K562 (cell line): ENCODE results near the gene CSNK1G1. TPM values are rescaled to one million over a fixed set of nuclear protein-coding genes. Genes with fewer than 3 reads are reported as not detected.

Experiments used
- DNMT1 ChIP-seq: fragments of 450-650 bp; IDR thresholded peaks from 2 replicates; pipeline ENCODE4 v1.6.1; 2016; ENCODE audit warnings: antibody characterized with exemption, mild to moderate bottlenecking
- DPF2 ChIP-seq: fragments of 450-650 bp; IDR thresholded peaks from 2 replicates; pipeline ENCODE4 v1.6.1; 2016
- KHSRP ChIP-seq: fragments of 450-650 bp; IDR thresholded peaks from 2 replicates; pipeline ENCODE4 v1.6.1; 2017
- MECOM ChIP-seq: fragments of 250-450 bp; sonication (Bioruptor Pico); IDR thresholded peaks from 2 replicates; pipeline ENCODE4 v1.8.0; 2022; ENCODE audit warnings: inconsistent platforms
- MIER1 ChIP-seq: fragments of 450-650 bp; IDR thresholded peaks from 2 replicates; pipeline ENCODE4 v1.6.1; 2016; ENCODE audit warnings: antibody characterized with exemption, mild to moderate bottlenecking, low read depth
- NCOR1 ChIP-seq: fragments of 450-650 bp; IDR thresholded peaks from 2 replicates; pipeline ENCODE4 v1.6.1; 2016; ENCODE audit warnings: mild to moderate bottlenecking, moderate library complexity
- PHTF2 ChIP-seq: fragments of 250-450 bp; sonication (Bioruptor Pico); IDR thresholded peaks from 2 replicates; pipeline ENCODE4 v1.5.0; 2021; ENCODE audit warnings: mild to moderate bottlenecking
- POLR2B ChIP-seq: fragments of 450-650 bp; IDR thresholded peaks from 2 replicates; pipeline ENCODE4 v1.6.1; 2018; ENCODE audit warnings: low read depth; ENCODE audit not compliant: partially characterized antibody
- RBM15 ChIP-seq: fragments of 200-400 bp; formaldehyde crosslinking; IDR thresholded peaks from 2 replicates; pipeline ENCODE4 v1.6.1; 2018; ENCODE audit warnings: mild to moderate bottlenecking, low read length, moderate library complexity; ENCODE audit not compliant: insufficient read depth
- SMARCA5 ChIP-seq: fragments of 450-650 bp; IDR thresholded peaks from 2 replicates; pipeline ENCODE4 v1.6.1; 2016
- ZNF551 ChIP-seq: fragments of 250-450 bp; sonication (Bioruptor Pico); IDR thresholded peaks from 2 replicates; pipeline ENCODE4 v1.5.0; 2021; ENCODE audit warnings: mild to moderate bottlenecking, moderate library complexity
- ZNF584 ChIP-seq: fragments of 200-800 bp; sonication (Bioruptor generic); IDR thresholded peaks from 2 replicates; pipeline ENCODE4 v1.6.1; 2016; ENCODE audit warnings: low read depth, mild to moderate bottlenecking, missing genetic modification characterization, missing compliant biosample characterization
- ZNF586 ChIP-seq: fragments of 450-650 bp; formaldehyde crosslinking; conservative IDR thresholded peaks from 2 replicates; pipeline ENCODE4 v1.4.0; 2020; ENCODE audit warnings: mild to moderate bottlenecking, moderate library complexity
- ZNF589 ChIP-seq: fragments of 200-800 bp; sonication (Bioruptor generic); IDR thresholded peaks from 2 replicates; pipeline ENCODE4 v1.6.1; 2016; ENCODE audit warnings: low read depth, missing genetic modification characterization, missing compliant biosample characterization
- ZNF764 ChIP-seq: fragments of 250-450 bp; sonication (Bioruptor Pico); IDR thresholded peaks from 2 replicates; pipeline ENCODE4 v1.4.0; 2020; ENCODE audit warnings: low read depth, mild to moderate bottlenecking, moderate library complexity
- ZZZ3 ChIP-seq: fragments of 450-650 bp; IDR thresholded peaks from 2 replicates; pipeline ENCODE4 v1.6.1; 2016; ENCODE audit warnings: antibody characterized with exemption, mild to moderate bottlenecking, moderate library complexity
- polyA plus RNA-seq, 8 experiments: library from polyadenylated mRNA; depleted of rRNA in 4 of 8; stranded (reverse) in 5 of 8; unstranded in 3 of 8; fragments of >200 nt; fragmentation: Nextera tagmentation in 2 of 8; fragmentation: Illumina TruSeq in 1 of 8; extraction: Ambion mirVana in 2 of 8; extraction: Trizol in 1 of 8; gene quantifications; 2 replicates each; pipeline versions ENCODE4 v1.2.1 to v1.2.3, GENCODE V29; 2011 to 2014; ENCODE audit warnings: inconsistent platforms in 1 of 8, missing spikeins in 1 of 8
- total RNA-seq, 7 experiments: library from RNA; depleted of rRNA in 6 of 7; stranded (reverse); fragments of >200 nt in 6 of 7; fragmentation: Illumina TruSeq in 2 of 7; extraction: Trizol in 2 of 7; gene quantifications; 2 replicates each; pipeline versions ENCODE4 v1.2.1 to v1.2.3, GENCODE V29; 2011 to 2021; ENCODE audit warnings: low replicate concordance in 1 of 7
- TF ChIP-seq, protein P1 (sequence below): fragments of 450-650 bp; IDR thresholded peaks from 2 replicates; pipeline ENCODE4 v1.6.1; 2014; ENCODE audit warnings: low read depth, mild to moderate bottlenecking, moderate library complexity, borderline replicate concordance
- TF ChIP-seq, protein P2 (sequence below): fragments of 250-450 bp; sonication (Bioruptor Pico); IDR thresholded peaks from 2 replicates; pipeline ENCODE4 v1.8.0; 2021; ENCODE audit warnings: mild to moderate bottlenecking, moderate library complexity
- TF ChIP-seq, protein P3 (sequence below): fragments of 250-450 bp; sonication (Bioruptor Pico); IDR thresholded peaks from 2 replicates; pipeline ENCODE4 v1.4.0; 2020

Gene CSNK1G1
- total and polyA plus RNA-seq, 9 of the 15 experiments (the other 6 are each of a cell fraction or from before 2014, with no cell fraction given) = 4.5 to 18.5 (median 9.5) TPM

DNA sequence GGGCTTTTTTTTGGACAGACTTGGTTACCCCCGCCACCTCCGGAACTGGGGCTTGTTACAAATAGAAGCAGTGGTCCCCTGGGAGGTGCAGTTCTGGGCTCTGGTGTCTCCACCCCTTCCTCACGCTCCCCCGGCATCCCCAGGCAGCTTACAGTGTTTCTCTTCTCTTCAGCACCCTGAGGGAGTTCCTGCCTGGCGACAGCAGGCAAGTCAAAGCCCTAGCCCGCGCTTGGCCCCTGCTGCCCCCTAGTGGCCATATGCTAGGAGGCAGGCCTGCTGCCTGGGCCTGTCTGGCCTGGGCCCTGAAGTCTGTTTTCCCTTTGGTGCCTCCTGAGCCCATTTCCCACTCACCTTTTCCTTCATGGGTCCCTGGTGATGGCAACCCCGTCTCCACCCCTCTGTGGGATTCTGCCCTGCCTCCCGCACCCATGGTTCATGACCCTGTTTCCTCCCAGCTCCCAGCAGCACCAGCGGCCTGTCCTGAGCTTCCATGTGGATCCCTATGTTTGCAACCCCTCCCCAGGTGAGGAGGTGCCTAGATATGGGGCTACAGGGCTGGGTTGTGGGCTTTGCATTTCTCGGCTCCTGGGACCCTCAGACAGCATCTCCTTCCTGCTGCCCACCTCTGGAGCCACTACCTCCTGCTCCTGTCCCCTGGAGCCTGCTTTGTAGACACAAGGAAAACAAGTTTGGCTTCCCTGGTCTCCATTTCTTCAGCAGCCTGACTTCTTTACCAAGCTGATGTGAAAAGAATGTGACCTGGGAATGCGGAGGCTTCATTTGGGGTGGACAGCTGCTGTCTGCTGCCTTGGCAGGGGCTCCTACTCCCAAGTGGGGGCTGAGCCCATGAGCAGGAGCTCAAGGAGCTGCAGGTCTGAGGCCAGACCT, 202.2 kb downstream of the CSNK1G1 start (continued):
- TF ChIP-seq POLR2B (peak; percentile 82), ZNF586 (CRISPR knock-in tag) (no peak), DPF2 (no peak), ZNF584 (CRISPR knock-in tag) (no peak), RBM15 (no peak), DNMT1 (no peak), MIER1 (no peak), MECOM (CRISPR knock-in tag) (no peak), NCOR1 (peak; percentile 20; the same call in 1 of the 2 replicates), SMARCA5 (no peak), ZNF589 (CRISPR knock-in tag) (no peak), PHTF2 (CRISPR knock-in tag) (no peak), ZNF551 (no peak), KHSRP (no peak), ZNF764 (CRISPR knock-in tag) (no peak), ZZZ3 (no peak)
- TF ChIP-seq, protein P1, sequence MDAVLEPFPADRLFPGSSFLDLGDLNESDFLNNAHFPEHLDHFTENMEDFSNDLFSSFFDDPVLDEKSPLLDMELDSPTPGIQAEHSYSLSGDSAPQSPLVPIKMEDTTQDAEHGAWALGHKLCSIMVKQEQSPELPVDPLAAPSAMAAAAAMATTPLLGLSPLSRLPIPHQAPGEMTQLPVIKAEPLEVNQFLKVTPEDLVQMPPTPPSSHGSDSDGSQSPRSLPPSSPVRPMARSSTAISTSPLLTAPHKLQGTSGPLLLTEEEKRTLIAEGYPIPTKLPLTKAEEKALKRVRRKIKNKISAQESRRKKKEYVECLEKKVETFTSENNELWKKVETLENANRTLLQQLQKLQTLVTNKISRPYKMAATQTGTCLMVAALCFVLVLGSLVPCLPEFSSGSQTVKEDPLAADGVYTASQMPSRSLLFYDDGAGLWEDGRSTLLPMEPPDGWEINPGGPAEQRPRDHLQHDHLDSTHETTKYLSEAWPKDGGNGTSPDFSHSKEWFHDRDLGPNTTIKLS = no peak
- TF ChIP-seq, protein P2, sequence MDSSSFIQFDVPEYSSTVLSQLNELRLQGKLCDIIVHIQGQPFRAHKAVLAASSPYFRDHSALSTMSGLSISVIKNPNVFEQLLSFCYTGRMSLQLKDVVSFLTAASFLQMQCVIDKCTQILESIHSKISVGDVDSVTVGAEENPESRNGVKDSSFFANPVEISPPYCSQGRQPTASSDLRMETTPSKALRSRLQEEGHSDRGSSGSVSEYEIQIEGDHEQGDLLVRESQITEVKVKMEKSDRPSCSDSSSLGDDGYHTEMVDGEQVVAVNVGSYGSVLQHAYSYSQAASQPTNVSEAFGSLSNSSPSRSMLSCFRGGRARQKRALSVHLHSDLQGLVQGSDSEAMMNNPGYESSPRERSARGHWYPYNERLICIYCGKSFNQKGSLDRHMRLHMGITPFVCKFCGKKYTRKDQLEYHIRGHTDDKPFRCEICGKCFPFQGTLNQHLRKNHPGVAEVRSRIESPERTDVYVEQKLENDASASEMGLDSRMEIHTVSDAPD (CRISPR knock-in tag) = no peak
- TF ChIP-seq, protein P3, sequence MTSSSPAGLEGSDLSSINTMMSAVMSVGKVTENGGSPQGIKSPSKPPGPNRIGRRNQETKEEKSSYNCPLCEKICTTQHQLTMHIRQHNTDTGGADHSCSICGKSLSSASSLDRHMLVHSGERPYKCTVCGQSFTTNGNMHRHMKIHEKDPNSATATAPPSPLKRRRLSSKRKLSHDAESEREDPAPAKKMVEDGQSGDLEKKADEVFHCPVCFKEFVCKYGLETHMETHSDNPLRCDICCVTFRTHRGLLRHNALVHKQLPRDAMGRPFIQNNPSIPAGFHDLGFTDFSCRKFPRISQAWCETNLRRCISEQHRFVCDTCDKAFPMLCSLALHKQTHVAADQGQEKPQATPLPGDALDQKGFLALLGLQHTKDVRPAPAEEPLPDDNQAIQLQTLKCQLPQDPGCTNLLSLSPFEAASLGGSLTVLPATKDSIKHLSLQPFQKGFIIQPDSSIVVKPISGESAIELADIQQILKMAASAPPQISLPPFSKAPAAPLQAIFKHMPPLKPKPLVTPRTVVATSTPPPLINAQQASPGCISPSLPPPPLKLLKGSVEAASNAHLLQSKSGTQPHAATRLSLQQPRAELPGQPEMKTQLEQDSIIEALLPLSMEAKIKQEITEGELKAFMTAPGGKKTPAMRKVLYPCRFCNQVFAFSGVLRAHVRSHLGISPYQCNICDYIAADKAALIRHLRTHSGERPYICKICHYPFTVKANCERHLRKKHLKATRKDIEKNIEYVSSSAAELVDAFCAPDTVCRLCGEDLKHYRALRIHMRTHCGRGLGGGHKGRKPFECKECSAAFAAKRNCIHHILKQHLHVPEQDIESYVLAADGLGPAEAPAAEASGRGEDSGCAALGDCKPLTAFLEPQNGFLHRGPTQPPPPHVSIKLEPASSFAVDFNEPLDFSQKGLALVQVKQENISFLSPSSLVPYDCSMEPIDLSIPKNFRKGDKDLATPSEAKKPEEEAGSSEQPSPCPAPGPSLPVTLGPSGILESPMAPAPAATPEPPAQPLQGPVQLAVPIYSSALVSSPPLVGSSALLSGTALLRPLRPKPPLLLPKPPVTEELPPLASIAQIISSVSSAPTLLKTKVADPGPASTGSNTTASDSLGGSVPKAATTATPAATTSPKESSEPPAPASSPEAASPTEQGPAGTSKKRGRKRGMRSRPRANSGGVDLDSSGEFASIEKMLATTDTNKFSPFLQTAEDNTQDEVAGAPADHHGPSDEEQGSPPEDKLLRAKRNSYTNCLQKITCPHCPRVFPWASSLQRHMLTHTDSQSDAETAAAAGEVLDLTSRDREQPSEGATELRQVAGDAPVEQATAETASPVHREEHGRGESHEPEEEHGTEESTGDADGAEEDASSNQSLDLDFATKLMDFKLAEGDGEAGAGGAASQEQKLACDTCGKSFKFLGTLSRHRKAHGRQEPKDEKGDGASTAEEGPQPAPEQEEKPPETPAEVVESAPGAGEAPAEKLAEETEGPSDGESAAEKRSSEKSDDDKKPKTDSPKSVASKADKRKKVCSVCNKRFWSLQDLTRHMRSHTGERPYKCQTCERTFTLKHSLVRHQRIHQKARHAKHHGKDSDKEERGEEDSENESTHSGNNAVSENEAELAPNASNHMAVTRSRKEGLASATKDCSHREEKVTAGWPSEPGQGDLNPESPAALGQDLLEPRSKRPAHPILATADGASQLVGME (CRISPR knock-in tag) = no peak
